SK-N-MC (cell line): ENCODE measurements around the gene NKAP.

Experiments used
- EZH2 ChIP-seq: fragments of 200-600 bp; sonication (generic); IDR thresholded peaks from one replicate; pipeline ENCODE4 v1.6.1; 2017; ENCODE audit warnings: antibody characterized with exemption
- FOXP2 ChIP-seq: optimal IDR thresholded peaks from 2 replicates; pipeline ENCODE3; 2011; ENCODE audit warnings: mild to moderate bottlenecking, moderate library complexity; ENCODE audit not compliant: insufficient read depth; ENCODE audit errors: extremely low read length, control extremely low read depth
- POLR2AphosphoS5 ChIP-seq: IDR thresholded peaks from 2 replicates; pipeline ENCODE4 v1.6.1; 2012; ENCODE audit warnings: mild to moderate bottlenecking, low read depth, low read length, borderline replicate concordance

DNA sequence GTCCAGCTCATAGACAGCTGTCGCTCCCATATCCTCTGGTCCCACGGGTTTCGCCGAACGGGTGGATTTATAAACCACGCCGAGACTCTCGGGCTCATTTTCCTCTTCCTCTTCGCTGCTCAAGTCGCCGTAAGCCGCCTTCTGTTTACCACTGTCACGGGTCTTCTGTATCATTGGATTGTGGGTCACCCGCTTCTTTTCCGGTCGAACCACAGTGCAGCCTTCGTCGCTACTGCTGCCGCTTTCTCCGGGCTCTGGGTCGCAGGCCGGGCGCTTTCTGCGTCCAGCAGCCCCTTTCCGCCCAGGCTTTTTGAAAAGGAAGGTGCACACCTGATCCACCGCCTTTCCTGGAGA is 72.3 kb downstream of the NKAP start:
- TF ChIP-seq EZH2 (no peak), POLR2AphosphoS5 (no peak), FOXP2 (no peak)
